DMS114 treated with DMSO at 0.1 percent for 48 hours (cell line): Measurements from ENCODE around the gene IGHMBP2.

Experiments used
- DNase-seq: peaks from one replicate; lab custom pipeline; 2025; ENCODE audit not compliant: unreplicated experiment; lab: John Stamatoyannopoulos, UW

IGHMBP2 gene

GRCh38 chr11:68927280-68928135 lies 23.8 kb downstream of the IGHMBP2 start:
- no peak for DNase-seq

GRCh38 chr11:68928136-68928880 lies 24.6 kb downstream of the IGHMBP2 start:
- DNase-seq: no peak

- DNase-seq: no peak
Measured at GRCh38 chr11:68929135-68929534, 25.4 kb downstream of the IGHMBP2 start.

- no peak for DNase-seq
Measured at GRCh38 chr11:68929706-68930570, 26.2 kb downstream of the IGHMBP2 start.

GRCh38 chr11:68930991-68931855 lies 27.5 kb downstream of the IGHMBP2 start:
- no peak for DNase-seq

GRCh38 chr11:68931911-68932310 lies 28.2 kb downstream of the IGHMBP2 start:
- DNase-seq: no peak

- no peak for DNase-seq
Measured at GRCh38 chr11:68932358-68932757, 28.7 kb downstream of the IGHMBP2 start.

- no peak for DNase-seq
Measured at GRCh38 chr11:68932933-68933577, 29.4 kb downstream of the IGHMBP2 start.

- DNase-seq: no peak
Measured at GRCh38 chr11:68933605-68934320, 30.1 kb downstream of the IGHMBP2 start.

GRCh38 chr11:68934321-68934645 lies 30.6 kb downstream of the IGHMBP2 start:
- DNase-seq: no peak

GRCh38 chr11:68934666-68935065 lies 31.0 kb downstream of the IGHMBP2 start:
- no peak for DNase-seq

GRCh38 chr11:68935066-68935465 lies 31.4 kb downstream of the IGHMBP2 start:
- DNase-seq: no peak

GRCh38 chr11:68935516-68936357 lies 32.0 kb downstream of the IGHMBP2 start:
- no peak for DNase-seq

GRCh38 chr11:68936358-68936636 lies 32.6 kb downstream of the IGHMBP2 start:
- DNase-seq: no peak

GRCh38 chr11:68936676-68937620 lies 33.3 kb downstream of the IGHMBP2 start:
- no peak for DNase-seq

GRCh38 chr11:68938088-68938487 lies 34.4 kb downstream of the IGHMBP2 start:
- no peak for DNase-seq

GRCh38 chr11:68938816-68939582 lies 35.3 kb downstream of the IGHMBP2 start:
- no peak for DNase-seq
